Measurements from ENCODE around the gene WFDC13.

GRCh38 chr20:45701873-45702272 is at the start of gene WFDC13:
- TF ChIP-seq EZH2 (IDR thresholded peaks at IDR 0.05; ENCODE audit: borderline replicate concordance, low read length) (no peak), CTCF (IDR thresholded peaks at IDR 0.05; ENCODE audit: low read length) (no peak)

All from OCI-LY1 (cell line).